Liver (tissue), 9 donors: ENCODE results near the gene KRIT1. TPM values are rescaled to one million over a fixed set of nuclear protein-coding genes. Genes with fewer than 3 reads are reported as not detected.

ENCODE experiments used
- DNase-seq: peaks from one replicate; pipeline ENCODE4 v3.0.0-alpha.2; 2017; ENCODE audit warnings: low spot score
- H3K27ac ChIP-seq, 2 donors: one replicate each; pipeline ENCODE4 v1.7.0; 2013; ENCODE audit warnings: inconsistent platforms in 2 of 2, low read length in 2 of 2, control low read depth in 1 of 2, low read depth in 1 of 2, mild to moderate bottlenecking in 1 of 2
- H3K27me3 ChIP-seq, 4 donors: one replicate each; pipeline versions ENCODE4 v1.6.1 to v1.7.0; 2013; ENCODE audit warnings: low read length in 3 of 4, inconsistent platforms in 1 of 4, mild to moderate bottlenecking in 1 of 4, moderate library complexity in 1 of 4; ENCODE audit not compliant: control insufficient read depth in 4 of 4, insufficient read depth in 4 of 4
- H3K36me3 ChIP-seq, 4 donors: one replicate each; pipeline versions ENCODE4 v1.6.1 to v1.7.0; 2013; ENCODE audit warnings: low read length in 3 of 4, mild to moderate bottlenecking in 3 of 4, low read depth in 1 of 4, moderate library complexity in 1 of 4; ENCODE audit not compliant: control insufficient read depth in 4 of 4, insufficient read depth in 3 of 4
- H3K4me1 ChIP-seq, 4 donors: one replicate each; pipeline versions ENCODE4 v1.6.1 to v1.7.0; 2013; ENCODE audit warnings: low read length in 3 of 4, mild to moderate bottlenecking in 3 of 4, moderate library complexity in 1 of 4; ENCODE audit not compliant: control insufficient read depth in 4 of 4, insufficient read depth in 4 of 4
- H3K4me3 ChIP-seq, 3 donors: one replicate each; pipeline versions ENCODE4 v1.6.1 to v1.7.0; 2013; ENCODE audit warnings: low read length in 3 of 3, control low read depth in 1 of 3, low read depth in 1 of 3, mild to moderate bottlenecking in 1 of 3
- H3K9ac ChIP-seq, 2 donors: one replicate each; pipeline ENCODE4 v1.7.0; 2013; ENCODE audit warnings: low read length in 2 of 2, mild to moderate bottlenecking in 2 of 2, moderate library complexity in 2 of 2, control low read depth in 1 of 2, low read depth in 1 of 2
- H3K9me3 ChIP-seq, 4 donors: one replicate each; pipeline versions ENCODE4 v1.6.1 to v1.7.0; 2013; ENCODE audit warnings: low read length in 3 of 4; ENCODE audit not compliant: control insufficient read depth in 4 of 4
- ATF3 ChIP-seq: IDR thresholded peaks from 2 replicates; pipeline ENCODE4 v1.6.1; 2016; ENCODE audit warnings: antibody characterized with exemption
- CTCF ChIP-seq: fragments of 150-350 bp; IDR thresholded peaks from 2 replicates; pipeline ENCODE4 v1.5.1; 2017; ENCODE audit warnings: improper control_type of control experiment, low read depth, low read length; ENCODE audit not compliant: missing input control
- EGR1 ChIP-seq, 2 donors: IDR thresholded peaks; 2 replicates each; pipeline ENCODE4 v1.6.1; 2016 to 2018; ENCODE audit warnings: antibody characterized with exemption in 2 of 2, low read depth in 2 of 2
- FOXA1 ChIP-seq: IDR thresholded peaks from 2 replicates; pipeline ENCODE4 v1.6.1; 2016; ENCODE audit warnings: antibody characterized with exemption
- FOXA2 ChIP-seq: IDR thresholded peaks from 2 replicates; pipeline ENCODE4 v1.6.1; 2016; ENCODE audit warnings: antibody characterized with exemption
- GABPA ChIP-seq, 2 donors: IDR thresholded peaks in 1 of 2; conservative IDR thresholded peaks in 1 of 2; 2 replicates each; pipeline ENCODE4 v1.6.1; 2016; ENCODE audit warnings: antibody characterized with exemption in 2 of 2, mild to moderate bottlenecking in 1 of 2, moderate library complexity in 1 of 2
- HNF4A ChIP-seq, 2 donors: conservative IDR thresholded peaks; 2 replicates each; pipeline ENCODE4 v1.6.1; 2016; ENCODE audit warnings: antibody characterized with exemption in 2 of 2, mild to moderate bottlenecking in 2 of 2
- HNF4G ChIP-seq: IDR thresholded peaks from 2 replicates; pipeline ENCODE4 v1.6.1; 2016; ENCODE audit warnings: antibody characterized with exemption
- JUND ChIP-seq, 2 donors: IDR thresholded peaks; 2 replicates each; pipeline ENCODE4 v1.6.1; 2016; ENCODE audit warnings: antibody characterized with exemption in 2 of 2
- RAD21 ChIP-seq, 2 donors: IDR thresholded peaks; 2 replicates each; pipeline ENCODE4 v1.6.1; 2016; ENCODE audit warnings: antibody characterized with exemption in 2 of 2, mild to moderate bottlenecking in 2 of 2
- REST ChIP-seq: IDR thresholded peaks from 2 replicates; pipeline ENCODE4 v1.6.1; 2016; ENCODE audit warnings: antibody characterized with exemption, mild to moderate bottlenecking
- RXRA ChIP-seq, 2 donors: IDR thresholded peaks; 2 replicates each; pipeline ENCODE4 v1.6.1; 2017 to 2018; ENCODE audit warnings: antibody characterized with exemption in 2 of 2, mild to moderate bottlenecking in 1 of 2
- SP1 ChIP-seq: IDR thresholded peaks from 2 replicates; pipeline ENCODE4 v1.6.1; 2018; ENCODE audit warnings: antibody characterized with exemption, mild to moderate bottlenecking
- YY1 ChIP-seq: IDR thresholded peaks from 2 replicates; pipeline ENCODE4 v1.6.1; 2016; ENCODE audit warnings: antibody characterized with exemption, mild to moderate bottlenecking
- ZBTB33 ChIP-seq: IDR thresholded peaks from 2 replicates; pipeline ENCODE4 v1.6.1; 2016; ENCODE audit warnings: antibody characterized with exemption
- WGBS: extraction: QIAGEN DNeasy Blood & Tissue Kit; methylation state at CpG from one replicate; pipeline ENCODE4 v1.1.7; 2013; 5-methylcytosine and 5-hydroxymethylcytosine counted together
- polyA plus RNA-seq, 2 donors: library from polyadenylated mRNA; stranded (reverse) in 1 of 2; unstranded in 1 of 2; fragments of 200-250 nt in 1 of 2; fragments of >200 nt in 1 of 2; fragmentation: Nextera tagmentation in 1 of 2; extraction: Ambion mirVana in 1 of 2; gene quantifications; one replicate each; pipeline versions ENCODE4 v1.2.1 to v1.2.3, GENCODE V29; 2013 to 2015
- total RNA-seq, 2 donors: library from RNA; depleted of rRNA; stranded (reverse); fragments of >200 nt; gene quantifications; one replicate each; pipeline ENCODE4 v1.2.3, GENCODE V29; 2014
- donor health status: healthy.
- donor health status: healthy.
- donor health status: healthy.
- donor health status: healthy.
- donor health status: healthy.

KRIT1 gene
- total and polyA plus RNA-seq, 4 donors: 8.0 to 48.4 (median 23.9) TPM

GRCh38 chr7:92282930-92283329 is 37.2 kb upstream of the KRIT1 start:
- Histone ChIP-seq H3K27ac (no peak overlapping the region), H3K36me3 (no peaks in the 10 kb centered on the region), H3K9ac (no peak overlapping the region), H3K27me3 (no peaks in the 10 kb centered on the region), H3K4me1 (peaks cover 0 to 18% (median 10%) of the 10 kb centered on the region in 4 donors), H3K9me3 (peaks cover 0 to 2% (median 0%) of the 10 kb centered on the region in 4 donors), H3K4me3 (no peak overlapping the region)
- TF ChIP-seq REST (no peak), ZBTB33 (no peak), JUND (IDR thresholded peaks at IDR 0.05) (no peak), YY1 (no peak), HNF4G (no peak), RAD21 (IDR thresholded peaks at IDR 0.05) (no peak), FOXA1 (no peak), CTCF (no peak), FOXA2 (no peak), HNF4A (conservative IDR thresholded peaks at IDR 0.05) (no peak), GABPA (IDR thresholded peaks at IDR 0.05 in 1 of 2, conservative IDR thresholded peaks at IDR 0.05 in 1 of 2) (no peak), ATF3 (no peak)
- 79% methylated on average over 1 of the region's 1 CpG for WGBS
- no peak for DNase-seq

- H3K36me3 ChIP-seq: no peaks in the 10 kb centered on the region
- WGBS: 83% methylated on average over 6 of the region's 6 CpGs
- no peaks in the 10 kb centered on the region for H3K27me3 ChIP-seq
- DNase-seq: no peak
- peaks cover 0 to 18% (median 10%) of the 10 kb centered on the region in 4 donors for H3K4me1 ChIP-seq
- H3K9me3 ChIP-seq: peaks cover 0 to 2% (median 0%) of the 10 kb centered on the region in 4 donors
- H3K4me3 ChIP-seq: no peak overlapping the region
- TF ChIP-seq EGR1 (IDR thresholded peaks at IDR 0.05; ENCODE audit: low read depth in 2 of 2) (no peak), SP1 (no peak), RXRA (IDR thresholded peaks at IDR 0.05) (no peak), HNF4A (conservative IDR thresholded peaks at IDR 0.05) (no peak)
- no peak overlapping the region for H3K27ac ChIP-seq
- H3K9ac ChIP-seq: no peak overlapping the region
These were observed 36.6 kb upstream of the KRIT1 start for GRCh38 chr7:92282221-92282814.
